ENCODE results near the gene BOD1L1.
A peak's percentile ranks its signal among the peaks of the same experiment; 100 is the strongest.

BOD1L1 gene

DNA sequence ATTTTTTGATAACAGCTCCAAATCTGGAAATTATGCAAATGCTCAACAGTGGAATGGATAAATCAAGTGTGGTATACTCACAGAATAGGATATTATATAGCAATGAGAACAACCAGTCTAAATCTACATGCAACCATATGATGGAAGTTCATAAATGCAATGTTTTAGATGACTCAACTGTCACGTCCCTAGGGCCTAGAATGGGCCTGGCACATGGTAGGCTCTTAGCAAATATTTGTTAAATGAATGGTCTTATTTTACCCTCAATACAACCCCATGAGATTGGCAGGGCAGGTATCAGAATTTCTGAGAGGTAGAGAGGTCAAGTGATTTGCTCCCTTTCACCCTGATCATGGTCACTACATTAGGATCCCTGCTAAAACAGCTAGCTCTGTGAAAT, 68.6 kb downstream of the BOD1L1 start:
- Histone ChIP-seq H3K9me3 (ENCODE audit: control insufficient read depth, insufficient read depth, low read length) (no peaks in the 10 kb centered on the region), H3K4me1 (ENCODE audit: insufficient read depth, low read length) (no peaks in the 10 kb centered on the region), H3K36me3 (ENCODE audit: insufficient read depth, low read length) (no peaks in the 10 kb centered on the region), H3K9ac (ENCODE audit: low read depth, low read length) (no peak overlapping the region)

DNA sequence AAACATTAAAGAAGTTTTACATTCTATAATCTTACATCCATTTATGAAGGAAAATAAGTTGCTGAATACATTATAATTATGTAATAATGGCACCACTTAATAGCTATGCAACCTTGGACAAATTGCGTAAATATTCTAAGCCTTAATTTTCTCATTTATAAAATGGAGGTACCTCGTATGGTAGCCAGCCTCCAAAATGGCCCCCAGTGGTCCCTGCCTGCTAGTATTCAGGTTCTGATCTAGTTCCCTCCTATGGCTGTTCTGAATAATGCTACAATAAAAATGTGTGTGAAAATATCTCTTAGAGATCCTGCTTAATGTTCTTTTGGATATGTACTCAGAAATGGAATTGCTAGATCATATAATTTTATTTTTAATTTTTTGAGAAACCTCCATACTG, 72.2 kb downstream of the BOD1L1 start:
- no peaks in the 10 kb centered on the region for H3K9me3 ChIP-seq (ENCODE audit: control insufficient read depth, insufficient read depth, low read length)
- H3K9ac ChIP-seq (ENCODE audit: low read depth, low read length) = no peak overlapping the region
- no peaks in the 10 kb centered on the region for H3K4me1 ChIP-seq (ENCODE audit: insufficient read depth, low read length)
- no peaks in the 10 kb centered on the region for H3K36me3 ChIP-seq (ENCODE audit: insufficient read depth, low read length)

DNA sequence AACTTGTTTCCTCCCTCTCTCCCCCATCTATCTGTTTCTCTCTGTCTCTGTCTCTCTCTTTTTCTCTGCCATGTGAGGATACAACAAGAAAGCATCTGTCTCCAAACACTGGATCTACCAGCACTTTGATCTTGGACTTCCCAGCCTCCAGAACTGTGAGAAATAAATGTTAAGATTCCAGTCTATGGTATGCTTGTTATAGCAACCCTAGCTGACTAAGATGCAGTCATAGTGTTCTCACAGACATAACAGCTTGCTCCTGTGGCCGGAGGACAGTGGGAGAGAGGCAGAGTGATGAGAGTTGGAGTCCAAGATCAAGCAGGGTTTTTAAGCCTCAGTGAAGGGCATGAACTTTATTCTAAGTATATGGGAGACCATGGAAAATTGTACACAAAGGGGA, 74.4 kb downstream of the BOD1L1 start:
- no peak overlapping the region for H3K9ac ChIP-seq (ENCODE audit: low read depth, low read length)
- no peaks in the 10 kb centered on the region for H3K9me3 ChIP-seq (ENCODE audit: control insufficient read depth, insufficient read depth, low read length)
- H3K36me3 ChIP-seq (ENCODE audit: insufficient read depth, low read length) = no peaks in the 10 kb centered on the region
- no peaks in the 10 kb centered on the region for H3K4me1 ChIP-seq (ENCODE audit: insufficient read depth, low read length)

DNA sequence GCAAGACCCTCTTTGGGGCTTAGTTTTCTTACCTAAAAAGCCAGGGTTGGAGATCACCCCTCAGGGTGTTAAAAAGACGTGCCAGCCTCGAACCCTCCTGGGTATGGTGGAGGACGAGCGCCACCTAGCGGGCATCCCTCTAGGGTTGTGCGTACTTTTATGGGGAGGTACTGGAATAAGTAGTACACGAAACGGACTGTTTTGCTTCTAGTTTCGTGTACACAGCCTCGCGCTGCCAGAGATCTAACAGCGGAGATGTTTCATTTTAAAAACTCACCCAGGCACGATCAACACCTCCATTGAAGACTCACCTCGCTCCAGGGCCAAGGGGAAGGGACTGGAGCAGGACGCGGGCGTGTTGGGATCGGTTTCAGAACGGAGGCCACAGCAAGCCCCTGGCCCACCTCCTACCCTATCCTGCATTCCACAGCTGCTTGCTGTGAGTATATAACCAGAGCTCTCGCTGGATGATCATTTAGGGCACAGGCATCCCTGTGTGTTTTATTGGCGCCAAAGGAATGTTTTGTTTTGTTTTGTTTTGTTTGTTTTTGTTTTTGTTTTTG, 78.5 kb downstream of the BOD1L1 start:
- no peaks in the 10 kb centered on the region for H3K36me3 ChIP-seq (ENCODE audit: insufficient read depth, low read length)
- H3K4me1 ChIP-seq (ENCODE audit: insufficient read depth, low read length) = no peaks in the 10 kb centered on the region; the same call in 1 of the 2 replicates
- H3K9me3 ChIP-seq (ENCODE audit: control insufficient read depth, insufficient read depth, low read length) = no peaks in the 10 kb centered on the region
- H3K9ac ChIP-seq (ENCODE audit: low read depth, low read length) = peak overlapping the region; percentile 67; the same call in 1 of the 2 replicates

DNA sequence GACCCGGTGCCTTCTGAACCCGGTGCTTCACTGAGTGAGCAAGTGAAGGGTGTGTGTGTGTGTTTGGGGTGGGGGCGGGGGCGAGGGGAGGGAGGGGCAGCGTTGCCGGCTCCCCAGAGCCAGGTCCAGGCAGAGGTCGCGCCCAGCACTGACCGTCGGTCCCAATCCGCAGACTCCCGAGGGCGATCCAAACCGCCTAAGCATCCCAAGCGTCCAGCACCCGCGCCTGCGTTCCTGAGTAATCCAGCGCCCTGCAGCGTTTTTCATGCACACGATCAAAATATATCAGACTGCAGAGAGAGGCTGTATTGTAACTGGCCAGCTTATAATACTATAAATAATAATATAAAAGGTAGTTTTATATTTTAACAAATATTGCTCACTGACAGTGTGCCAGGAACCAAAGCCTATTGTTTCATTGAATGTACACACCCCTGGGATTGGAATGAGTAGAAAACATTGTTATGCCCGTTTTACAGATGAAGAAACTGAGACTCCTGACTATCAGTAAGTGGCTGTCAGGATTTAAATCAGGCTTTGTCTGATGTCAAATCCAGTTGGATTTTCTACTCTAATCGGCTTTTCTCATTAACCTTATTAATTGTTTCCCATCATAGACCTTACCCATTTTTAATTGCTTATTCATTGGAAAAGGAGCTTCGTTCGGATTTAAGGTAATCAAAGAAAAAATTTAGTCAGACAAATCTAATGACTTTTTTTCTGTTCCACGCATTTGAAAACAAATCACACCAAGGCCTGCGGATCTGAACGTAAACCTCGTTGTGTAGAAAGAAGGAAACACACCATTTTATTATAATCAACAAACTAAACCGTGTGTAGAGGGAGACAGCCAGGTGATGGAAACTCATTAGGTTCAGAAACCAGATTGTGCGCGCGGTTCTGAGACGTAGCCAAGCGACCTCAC, 79.2 kb downstream of the BOD1L1 start:
- no peaks in the 10 kb centered on the region for H3K9me3 ChIP-seq (ENCODE audit: control insufficient read depth, insufficient read depth, low read length)
- peak overlapping the region; percentile 66; the same call in 1 of the 2 replicates for H3K9ac ChIP-seq (ENCODE audit: low read depth, low read length)
- no peaks in the 10 kb centered on the region for H3K36me3 ChIP-seq (ENCODE audit: insufficient read depth, low read length)
- H3K4me1 ChIP-seq (ENCODE audit: insufficient read depth, low read length) = no peaks in the 10 kb centered on the region; the same call in 1 of the 2 replicates

DNA sequence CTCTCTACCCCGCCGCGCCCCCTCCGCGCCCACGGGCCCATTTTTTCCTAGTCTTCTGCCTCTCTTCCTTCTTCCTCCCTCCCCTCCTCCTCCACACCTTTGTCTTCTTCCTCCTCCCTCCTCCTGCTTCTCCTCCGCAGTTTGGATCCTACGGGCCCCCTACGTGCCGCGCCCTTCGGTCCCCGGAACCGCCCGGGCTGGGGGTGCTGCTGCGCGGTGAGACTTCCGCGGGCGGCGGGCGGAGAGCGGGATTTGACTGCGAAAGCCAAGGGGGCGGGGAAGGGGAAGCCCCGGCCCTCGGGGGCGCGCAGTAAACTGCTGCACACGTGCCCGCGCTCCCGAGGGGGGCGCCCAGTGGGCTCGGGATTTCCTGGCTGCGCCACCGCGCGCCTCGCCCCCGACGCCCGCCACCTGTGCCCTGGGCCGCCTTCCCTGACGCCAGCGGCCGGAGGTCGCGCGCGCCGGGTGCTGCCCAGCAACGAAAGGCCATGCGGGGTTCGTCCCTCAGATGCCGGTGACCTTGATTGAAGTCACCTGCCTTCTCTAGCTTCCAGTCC, 80.0 kb downstream of the BOD1L1 start:
- Histone ChIP-seq H3K36me3 (ENCODE audit: insufficient read depth, low read length) (no peaks in the 10 kb centered on the region), H3K9ac (ENCODE audit: low read depth, low read length) (peak overlapping the region; percentile 66), H3K4me1 (ENCODE audit: insufficient read depth, low read length) (no peaks in the 10 kb centered on the region; the same call in 1 of the 2 replicates)

DNA sequence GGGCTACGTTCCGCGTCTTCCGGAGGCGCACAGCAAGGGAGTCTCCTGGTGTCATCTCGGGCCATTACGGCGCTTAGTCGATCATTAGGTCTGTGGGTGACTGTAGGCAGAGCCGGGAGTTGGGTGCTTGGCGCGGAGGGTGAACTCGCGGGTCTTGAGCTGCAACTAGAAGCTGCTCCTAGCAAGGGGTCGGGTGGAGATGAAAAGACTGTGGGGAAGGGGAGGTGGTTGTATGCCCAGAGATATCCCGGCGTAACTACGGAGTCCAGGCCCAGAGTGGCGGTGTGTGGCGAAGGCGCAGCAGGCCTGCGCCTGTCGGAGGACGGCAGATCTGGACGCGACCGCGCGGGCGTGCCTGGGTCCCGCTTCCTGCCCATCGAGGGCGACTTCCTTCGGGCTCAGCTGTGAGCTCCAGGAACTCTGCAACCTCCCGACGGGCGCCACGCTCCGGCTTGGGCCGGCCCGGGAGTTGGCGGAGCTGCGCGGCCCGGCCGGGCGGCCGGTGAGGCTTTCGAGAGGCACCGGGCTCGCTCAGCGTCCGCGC, 80.5 kb downstream of the BOD1L1 start:
- Histone ChIP-seq H3K36me3 (ENCODE audit: insufficient read depth, low read length) (no peaks in the 10 kb centered on the region), H3K4me1 (ENCODE audit: insufficient read depth, low read length) (no peaks in the 10 kb centered on the region; the same call in 1 of the 2 replicates), H3K9me3 (ENCODE audit: control insufficient read depth, insufficient read depth, low read length) (no peaks in the 10 kb centered on the region), H3K9ac (ENCODE audit: low read depth, low read length) (peak overlapping the region; percentile 66)

More for the DNA sequence above, 80.0 kb downstream of the BOD1L1 start:
- H3K9me3 ChIP-seq (ENCODE audit: control insufficient read depth, insufficient read depth, low read length) = no peaks in the 10 kb centered on the region

DNA sequence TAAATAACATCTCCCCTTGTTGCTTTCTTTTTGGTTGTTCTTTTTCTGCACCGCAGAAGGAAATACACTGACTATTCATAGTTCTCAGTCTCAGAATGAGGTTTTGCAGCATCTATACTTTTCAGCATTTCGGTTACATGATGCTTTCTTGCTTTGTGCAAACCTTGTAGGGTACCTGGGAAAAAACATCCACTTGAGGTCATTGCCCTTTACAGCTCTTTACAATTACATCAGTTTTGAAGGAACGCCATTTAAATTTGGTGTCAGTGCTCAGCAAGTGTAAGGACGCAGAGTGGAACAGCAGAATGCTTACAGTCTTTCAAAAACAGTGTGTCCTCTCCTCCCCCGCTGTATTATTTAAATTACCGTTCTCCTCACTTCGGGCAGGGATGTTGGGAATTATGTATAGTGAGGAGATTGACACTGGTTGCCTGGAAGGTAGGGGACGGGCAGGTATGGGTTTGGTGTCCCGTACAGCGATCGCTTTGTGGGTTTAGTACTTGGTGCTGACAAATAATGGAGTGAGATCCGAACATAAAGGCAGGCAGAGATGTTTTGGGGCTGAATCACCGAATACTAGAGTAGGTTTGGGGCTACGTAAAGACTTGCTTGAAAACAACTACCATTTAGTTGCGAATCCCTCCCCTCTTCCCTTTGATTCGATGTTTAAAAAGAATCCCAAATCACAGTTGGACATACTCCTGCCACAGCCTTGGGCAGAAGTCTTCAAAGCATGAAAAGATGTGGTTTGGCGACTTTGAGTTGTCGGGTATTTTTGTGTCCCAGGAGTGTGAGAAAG, 81.2 kb downstream of the BOD1L1 start:
- Histone ChIP-seq H3K9ac (ENCODE audit: low read depth, low read length) (peak overlapping the region; percentile 66), H3K9me3 (ENCODE audit: control insufficient read depth, insufficient read depth, low read length) (no peaks in the 10 kb centered on the region), H3K4me1 (ENCODE audit: insufficient read depth, low read length) (no peaks in the 10 kb centered on the region; the same call in 1 of the 2 replicates), H3K36me3 (ENCODE audit: insufficient read depth, low read length) (no peaks in the 10 kb centered on the region)

DNA sequence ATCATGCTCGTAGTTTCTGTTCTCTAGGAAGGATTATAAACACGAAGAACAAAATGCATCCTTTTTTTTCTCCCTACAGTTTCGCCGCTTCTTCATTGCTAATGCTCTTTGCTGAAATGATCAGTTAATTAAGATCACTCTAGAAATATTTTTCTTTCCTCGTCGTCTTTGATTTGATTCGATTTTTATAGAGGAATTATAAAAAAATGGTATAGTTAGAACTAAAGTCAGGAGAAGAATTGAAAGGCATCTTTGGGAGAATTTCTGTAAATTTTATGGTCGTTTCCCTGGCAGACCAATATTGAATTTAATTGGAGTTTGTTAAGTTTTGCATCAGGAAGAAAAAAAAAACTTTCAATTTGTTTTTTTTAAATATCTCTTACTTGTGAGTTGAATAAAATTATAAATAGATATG, 82.1 kb downstream of the BOD1L1 start:
- Histone ChIP-seq H3K4me1 (ENCODE audit: insufficient read depth, low read length) (no peaks in the 10 kb centered on the region; the same call in 1 of the 2 replicates), H3K36me3 (ENCODE audit: insufficient read depth, low read length) (no peaks in the 10 kb centered on the region), H3K9me3 (ENCODE audit: control insufficient read depth, insufficient read depth, low read length) (no peaks in the 10 kb centered on the region), H3K9ac (ENCODE audit: low read depth, low read length) (peak overlapping the region; percentile 77; the same call in 1 of the 2 replicates)

DNA sequence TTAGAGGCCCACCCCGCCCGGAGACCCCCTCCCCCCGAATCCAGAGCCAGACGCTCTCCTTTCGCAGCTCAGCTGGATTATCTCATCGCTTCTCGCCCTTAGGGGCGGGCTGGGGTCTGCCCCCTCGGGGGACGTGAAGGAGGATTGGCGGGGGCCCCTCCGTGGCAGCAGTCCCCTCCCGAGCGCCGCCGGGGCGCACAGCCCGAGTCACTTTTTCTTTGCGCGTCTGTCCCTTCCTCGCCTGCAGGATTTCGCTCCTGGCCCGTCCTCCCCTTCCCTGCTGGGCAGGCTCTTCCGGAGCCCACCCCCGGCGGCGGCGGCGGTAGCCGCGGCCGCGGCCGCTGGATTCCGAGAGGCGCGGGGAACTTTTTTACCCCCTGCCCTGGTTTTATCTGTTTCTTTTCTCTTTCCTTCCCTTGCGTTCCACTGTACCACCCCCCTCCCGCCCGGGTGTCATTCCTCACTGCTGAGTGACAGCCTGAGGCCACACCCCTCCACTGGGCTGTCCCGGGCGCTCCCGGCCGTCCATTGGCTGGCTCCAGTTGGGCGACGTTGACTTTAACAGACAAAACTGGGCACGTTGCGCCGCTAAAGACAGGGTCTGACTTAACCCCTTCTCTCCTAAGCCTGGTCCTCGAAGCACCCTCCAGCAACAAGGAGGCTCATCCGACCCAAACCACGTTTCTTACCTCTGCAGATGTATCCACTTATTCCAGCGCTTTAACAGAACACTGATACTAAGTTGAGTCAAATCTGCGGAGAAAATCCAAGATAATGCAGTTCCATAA, 82.7 kb downstream of the BOD1L1 start:
- Histone ChIP-seq H3K36me3 (ENCODE audit: insufficient read depth, low read length) (no peaks in the 10 kb centered on the region), H3K9ac (ENCODE audit: low read depth, low read length) (peak overlapping the region; percentile 77; the same call in 1 of the 2 replicates), H3K4me1 (ENCODE audit: insufficient read depth, low read length) (no peaks in the 10 kb centered on the region; the same call in 1 of the 2 replicates)

DNA sequence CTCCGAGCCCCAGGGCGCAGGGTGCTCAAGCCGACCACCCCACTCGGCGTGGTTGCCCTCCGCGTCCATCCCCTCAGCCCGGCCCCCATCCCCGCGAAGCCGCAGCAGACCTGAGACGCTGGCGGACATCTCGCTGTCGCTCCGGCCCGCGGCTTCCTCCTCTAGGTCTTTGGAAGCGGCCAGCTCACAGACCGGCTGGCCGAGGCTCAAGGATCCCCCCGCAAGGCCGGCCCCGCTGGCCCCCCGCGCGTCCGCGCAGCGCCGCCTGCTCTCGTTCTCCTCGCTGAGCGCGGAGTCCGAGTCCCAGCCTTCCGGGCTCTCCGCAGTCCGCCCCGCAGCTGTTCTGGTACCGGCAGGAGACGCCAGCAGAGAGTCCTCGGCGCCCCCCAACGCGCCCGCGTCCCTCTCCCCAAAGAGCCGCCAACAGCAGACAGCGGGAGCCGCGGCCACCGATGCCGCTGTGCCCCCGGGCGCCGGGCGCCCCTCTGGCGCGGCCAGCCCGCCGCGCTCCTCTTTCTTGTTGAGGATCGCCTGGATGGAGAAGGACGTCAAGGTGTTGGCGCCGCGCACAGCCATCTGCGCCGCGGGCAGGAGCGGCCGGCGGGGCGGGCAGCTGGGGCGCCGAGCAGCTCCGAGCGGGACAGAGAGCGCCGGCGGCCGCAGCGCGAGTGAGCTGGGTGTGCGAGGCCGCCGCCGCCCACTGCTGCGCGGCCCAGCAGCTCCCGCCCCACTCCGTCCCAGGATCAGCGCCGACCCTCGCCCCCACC, 83.5 kb downstream of the BOD1L1 start, which contains the start of gene NKX3-2:
TSS of gene NKX3-2 (minus strand) at position 670 of the 767 bp plus-strand sequence. CDS start at position 576, 94 bp downstream.
- Histone ChIP-seq H3K4me1 (ENCODE audit: insufficient read depth, low read length) (no peaks in the 10 kb centered on the region; the same call in 1 of the 2 replicates), H3K9ac (ENCODE audit: low read depth, low read length) (peak within 1 kb of the TSS; percentile 77), H3K9me3 (ENCODE audit: control insufficient read depth, insufficient read depth, low read length) (no peaks in the 10 kb centered on the region), H3K36me3 (ENCODE audit: insufficient read depth, low read length) (no peaks in the 10 kb centered on the region)

More for the DNA sequence above, 82.7 kb downstream of the BOD1L1 start:
- H3K9me3 ChIP-seq (ENCODE audit: control insufficient read depth, insufficient read depth, low read length) = no peaks in the 10 kb centered on the region

DNA sequence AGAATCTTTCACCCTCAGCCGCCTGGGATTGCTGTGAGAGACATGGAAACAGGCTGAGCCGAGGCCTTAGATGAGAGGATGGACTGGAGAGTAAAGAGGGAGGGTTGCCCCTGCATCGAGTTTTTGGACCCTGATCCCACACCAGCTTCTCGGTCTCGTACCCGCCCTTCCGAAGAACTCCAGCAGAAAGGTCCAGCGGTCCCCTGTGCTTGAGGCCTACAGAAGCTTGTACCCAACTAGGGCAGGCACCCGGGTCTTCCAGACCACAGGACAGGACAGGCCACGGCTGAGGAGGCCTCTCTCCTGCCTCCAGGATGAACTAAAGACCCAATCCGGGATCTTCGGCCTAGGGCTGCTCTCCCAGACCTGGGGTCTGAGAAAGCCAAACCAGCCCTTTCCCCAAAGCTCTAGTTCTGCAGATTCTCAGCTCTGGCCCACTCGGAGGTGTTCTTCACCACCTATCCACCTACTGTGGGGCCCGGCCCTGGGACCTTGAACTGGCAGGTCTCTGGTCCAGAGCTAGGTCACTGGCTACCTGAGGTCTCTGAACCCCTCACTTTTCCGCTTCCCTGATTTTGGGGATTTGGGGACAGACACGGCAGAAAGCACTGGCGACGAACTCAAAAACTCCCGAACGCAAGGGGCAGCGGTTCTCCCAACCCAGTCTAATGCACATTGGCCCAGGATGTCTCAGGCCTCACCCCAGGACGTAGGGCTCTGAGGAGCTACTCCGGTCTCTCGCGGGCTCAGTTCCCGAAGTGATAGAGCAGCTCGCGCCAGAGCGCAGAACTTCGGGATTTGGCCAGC, 84.3 kb downstream of the BOD1L1 start:
- Histone ChIP-seq H3K9ac (ENCODE audit: low read depth, low read length) (peak overlapping the region; percentile 77; the same call in 1 of the 2 replicates), H3K4me1 (ENCODE audit: insufficient read depth, low read length) (no peaks in the 10 kb centered on the region; the same call in 1 of the 2 replicates), H3K36me3 (ENCODE audit: insufficient read depth, low read length) (no peaks in the 10 kb centered on the region), H3K9me3 (ENCODE audit: control insufficient read depth, insufficient read depth, low read length) (no peaks in the 10 kb centered on the region)

All from ES-I3 (cell line).